ENCODE data around the gene ANKRD6.
"Not testable (repeated sequence)": the region's sequence is repeated elsewhere in the genome, so short reads cannot be mapped to it uniquely, and the experiment has no call there.

The ANKRD6 gene

DNA sequence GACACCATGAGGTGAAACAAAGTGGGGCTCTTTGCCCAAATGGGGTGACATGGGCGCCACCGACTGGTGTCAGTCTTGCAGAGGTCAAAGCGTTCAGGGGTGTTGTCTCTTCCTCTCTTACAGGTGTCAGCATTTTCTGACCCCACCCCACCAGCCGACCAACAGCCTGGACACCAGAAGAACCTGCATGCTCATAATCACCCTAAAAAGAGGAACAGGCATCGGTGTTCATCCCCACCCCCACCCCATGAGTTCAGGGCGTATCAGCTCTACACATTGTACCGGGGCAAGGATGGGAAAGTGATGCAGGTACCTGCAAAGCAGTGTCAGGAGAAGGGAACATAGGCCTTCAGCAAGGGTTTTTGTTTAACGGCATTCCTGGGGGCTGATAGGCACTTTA is 190.8 kb downstream of the ANKRD6 start:
- TF ChIP-seq, protein P1, sequence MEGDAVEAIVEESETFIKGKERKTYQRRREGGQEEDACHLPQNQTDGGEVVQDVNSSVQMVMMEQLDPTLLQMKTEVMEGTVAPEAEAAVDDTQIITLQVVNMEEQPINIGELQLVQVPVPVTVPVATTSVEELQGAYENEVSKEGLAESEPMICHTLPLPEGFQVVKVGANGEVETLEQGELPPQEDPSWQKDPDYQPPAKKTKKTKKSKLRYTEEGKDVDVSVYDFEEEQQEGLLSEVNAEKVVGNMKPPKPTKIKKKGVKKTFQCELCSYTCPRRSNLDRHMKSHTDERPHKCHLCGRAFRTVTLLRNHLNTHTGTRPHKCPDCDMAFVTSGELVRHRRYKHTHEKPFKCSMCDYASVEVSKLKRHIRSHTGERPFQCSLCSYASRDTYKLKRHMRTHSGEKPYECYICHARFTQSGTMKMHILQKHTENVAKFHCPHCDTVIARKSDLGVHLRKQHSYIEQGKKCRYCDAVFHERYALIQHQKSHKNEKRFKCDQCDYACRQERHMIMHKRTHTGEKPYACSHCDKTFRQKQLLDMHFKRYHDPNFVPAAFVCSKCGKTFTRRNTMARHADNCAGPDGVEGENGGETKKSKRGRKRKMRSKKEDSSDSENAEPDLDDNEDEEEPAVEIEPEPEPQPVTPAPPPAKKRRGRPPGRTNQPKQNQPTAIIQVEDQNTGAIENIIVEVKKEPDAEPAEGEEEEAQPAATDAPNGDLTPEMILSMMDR (IDR thresholded peaks at IDR 0.05; ENCODE audit: low read length, missing control alignments), result no peak
- no peak overlapping the region for H3K4me3 ChIP-seq (replicated peaks; ENCODE audit: low read depth, low read length)
- no peak for DNase-seq (ENCODE audit: low read depth)

DNA sequence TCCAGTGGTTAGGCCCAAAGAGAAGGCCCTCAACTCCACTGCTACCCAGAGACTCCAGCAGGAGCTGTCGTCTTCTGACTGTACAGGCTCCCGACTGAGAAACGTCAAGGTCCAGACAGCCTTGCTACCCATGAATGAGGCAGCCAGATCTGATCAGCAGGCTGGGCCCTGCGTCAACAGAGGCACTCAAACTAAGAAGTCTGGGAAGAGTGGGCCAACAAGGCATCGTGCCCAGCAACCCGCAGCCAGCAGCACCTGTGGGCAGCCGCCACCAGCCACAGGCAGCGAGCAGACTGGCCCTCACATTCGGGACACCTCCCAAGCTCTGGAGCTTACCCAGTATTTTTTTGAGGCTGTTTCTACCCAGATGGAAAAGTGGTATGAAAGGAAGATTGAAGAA is 197.5 kb downstream of the ANKRD6 start:
- DNase-seq (ENCODE audit: low read depth), result no peak
- TF ChIP-seq, protein P1 (IDR thresholded peaks at IDR 0.05; ENCODE audit: low read length, missing control alignments), result no peak
- H3K4me3 ChIP-seq (replicated peaks; ENCODE audit: low read depth, low read length), result no peak overlapping the region

DNA sequence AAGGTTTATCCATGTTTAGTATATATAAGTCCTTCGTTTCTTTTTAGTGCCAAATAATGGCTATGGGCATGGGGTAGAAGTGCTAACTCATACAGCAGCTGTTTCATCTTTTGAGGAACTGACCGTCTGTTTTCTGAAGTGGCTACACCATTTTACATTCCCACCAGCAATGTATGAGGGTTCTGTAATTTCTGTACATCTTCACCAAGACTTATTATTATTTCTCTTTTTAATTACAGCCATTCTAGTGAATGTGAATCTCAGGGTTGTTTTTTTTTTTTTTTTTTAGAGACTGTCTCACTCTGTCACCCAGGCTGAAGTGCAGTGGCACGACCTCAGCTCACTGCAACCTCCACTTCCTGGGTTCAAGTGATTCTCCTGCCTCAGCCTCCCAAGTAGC is 203.5 kb downstream of the ANKRD6 start:
- not testable (repeated sequence) for H3K4me3 ChIP-seq (replicated peaks; ENCODE audit: low read depth, low read length)

DNA sequence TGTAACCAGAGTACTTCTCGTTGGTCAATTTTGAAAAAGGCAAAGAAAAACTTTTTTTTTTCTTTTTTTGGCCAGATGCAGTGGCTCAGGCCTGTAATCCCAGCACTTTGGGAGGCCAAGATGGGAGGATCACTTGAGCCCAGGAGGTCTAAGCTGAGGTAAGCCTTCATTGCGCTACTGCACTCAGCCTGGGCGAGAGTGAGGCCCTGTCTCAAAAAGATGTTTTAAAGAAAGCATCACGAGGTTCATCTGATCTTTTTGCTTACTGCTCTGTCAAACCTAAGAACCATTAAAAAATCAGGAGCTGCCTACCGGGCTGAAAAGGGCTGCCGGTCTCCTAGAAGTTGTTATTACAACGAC is 205.0 kb downstream of the ANKRD6 start:
- TF ChIP-seq, protein P1 (IDR thresholded peaks at IDR 0.05; ENCODE audit: low read length, missing control alignments), result no peak
- no peak for DNase-seq (ENCODE audit: low read depth)
- H3K4me3 ChIP-seq (replicated peaks; ENCODE audit: low read depth, low read length), result peak overlapping the region; percentile 67

More for the DNA sequence above, 203.5 kb downstream of the ANKRD6 start:
- DNase-seq (ENCODE audit: low read depth), result not testable (repeated sequence)

DNA sequence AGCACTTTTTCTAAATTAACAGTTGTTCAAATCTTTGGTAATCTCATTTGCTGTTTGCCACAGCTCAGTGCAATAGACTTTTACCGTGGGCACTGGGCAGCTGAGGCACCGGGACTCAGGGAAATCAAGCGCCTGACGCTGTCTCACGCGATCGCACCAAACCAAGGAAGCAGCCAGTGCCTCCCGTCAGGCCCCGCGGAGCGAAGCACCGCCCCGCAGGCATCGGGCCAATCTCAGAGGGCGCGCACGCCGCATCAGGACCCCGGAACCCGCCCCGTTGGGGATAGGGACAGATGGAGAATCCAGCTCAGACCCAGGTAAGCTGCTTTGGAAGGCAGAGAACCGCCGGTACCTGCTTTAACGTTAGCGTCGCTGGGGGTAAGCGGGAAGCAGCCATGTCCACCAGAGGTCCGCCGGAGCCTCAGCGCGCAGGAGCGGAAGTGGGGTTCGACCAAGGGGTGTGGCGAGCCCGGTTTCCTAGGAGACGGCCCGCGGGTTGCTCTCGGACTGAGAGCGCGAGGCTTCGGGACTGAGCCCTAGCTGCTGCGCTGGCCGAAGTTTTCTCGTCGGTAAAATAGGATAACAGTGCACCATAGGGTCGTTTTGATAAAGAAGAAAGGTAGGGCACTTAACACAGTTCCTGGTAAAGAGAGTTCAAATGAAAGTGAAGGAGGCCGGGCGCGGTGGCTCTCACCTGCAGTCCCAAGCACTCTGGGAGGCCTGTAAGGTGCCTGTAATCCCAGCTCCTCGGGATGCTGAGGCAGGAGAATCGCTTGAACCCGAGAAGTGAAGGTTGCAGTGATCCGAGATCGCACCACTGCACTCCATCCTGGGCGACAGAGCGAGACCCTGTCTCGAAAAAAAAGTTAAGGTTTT is 205.6 kb downstream of the ANKRD6 start, which contains the start of gene LYRM2:
Gene LYRM2, minus strand, starts transcription at position 428 of the 876 bp plus-strand sequence. Its CDS starts 31 bp downstream, at position 397.
- peak; percentile 94 for DNase-seq (ENCODE audit: low read depth)
- TF ChIP-seq, protein P1 (IDR thresholded peaks at IDR 0.05; ENCODE audit: low read length, missing control alignments), result no peak
- peak within 1 kb of the TSS; percentile 67 for H3K4me3 ChIP-seq (replicated peaks; ENCODE audit: low read depth, low read length)

DNA sequence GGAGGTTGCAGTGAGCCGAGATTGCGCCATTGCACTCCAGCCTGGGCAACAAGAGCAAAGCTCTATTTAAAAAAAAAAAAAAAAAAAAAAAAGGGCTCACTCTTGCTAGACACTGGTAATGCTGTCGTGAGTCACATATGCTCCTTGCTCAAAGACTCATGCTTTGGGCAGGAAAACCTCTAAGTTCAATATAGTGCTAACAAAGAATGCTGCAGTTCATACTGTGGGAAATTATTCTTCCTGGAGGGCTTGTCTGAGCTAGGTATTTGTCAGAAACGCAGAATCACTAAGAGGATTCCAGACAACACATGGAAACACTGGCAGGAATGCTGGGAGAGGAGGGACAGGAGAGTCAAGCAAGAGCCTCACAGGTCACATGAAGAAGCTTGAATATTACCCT is 207.9 kb downstream of the ANKRD6 start:
- peak; percentile 6 for DNase-seq (ENCODE audit: low read depth)
- H3K4me3 ChIP-seq (replicated peaks; ENCODE audit: low read depth, low read length), result no peak overlapping the region
- TF ChIP-seq, protein P1 (IDR thresholded peaks at IDR 0.05; ENCODE audit: low read length, missing control alignments), result no peak

DNA sequence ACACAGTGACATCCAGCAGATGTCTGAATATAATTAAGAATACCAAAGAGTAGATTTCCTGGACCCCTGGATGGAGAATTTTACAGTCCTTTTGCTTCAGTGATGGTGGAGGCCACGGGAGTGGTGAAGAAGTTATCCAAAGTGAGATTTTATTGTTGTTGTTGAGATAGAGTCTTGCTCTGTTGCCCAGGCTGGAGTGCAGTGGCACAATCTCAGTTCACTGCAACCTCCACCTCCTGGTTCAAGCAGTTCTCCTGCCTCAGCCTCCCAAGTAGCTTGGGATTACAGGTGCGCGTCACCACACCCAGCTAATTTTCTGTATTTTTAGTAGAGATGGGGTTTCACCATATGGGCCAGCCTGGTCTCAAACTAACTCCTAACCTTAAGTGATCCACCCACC is 208.6 kb downstream of the ANKRD6 start:
- not testable (repeated sequence) for DNase-seq (ENCODE audit: low read depth); H3K4me3 ChIP-seq (replicated peaks; ENCODE audit: low read depth, low read length)

DNA sequence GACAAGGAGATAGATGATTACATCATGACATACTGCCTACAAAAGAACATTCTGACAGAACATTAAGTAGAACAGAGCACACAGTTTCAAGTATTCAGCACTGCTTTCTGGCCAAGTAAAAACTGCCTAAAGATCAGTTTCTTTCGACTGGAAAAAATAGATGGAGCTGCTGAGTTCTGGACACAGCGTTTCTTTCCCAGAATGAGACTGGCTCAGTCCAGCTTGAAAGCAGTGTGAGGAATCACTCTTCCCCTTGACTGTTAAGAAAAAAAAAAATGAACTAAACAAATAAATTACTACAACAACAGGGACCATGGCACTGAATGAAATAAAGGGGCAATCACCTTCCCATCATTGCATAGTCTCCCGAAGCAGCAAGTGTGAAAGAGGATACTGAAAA is 210.0 kb downstream of the ANKRD6 start:
- TF ChIP-seq, protein P1 (IDR thresholded peaks at IDR 0.05; ENCODE audit: low read length, missing control alignments), result no peak
- H3K4me3 ChIP-seq (replicated peaks; ENCODE audit: low read depth, low read length), result no peak overlapping the region
- DNase-seq (ENCODE audit: low read depth), result no peak

Measured in fibroblast of pulmonary artery (primary cell).